ENCODE measurements around the gene CRYGN.

Gene CRYGN

GRCh38 chr7:151439855-151440798 lies at the start of gene CRYGN:
Gene CRYGN, minus strand, starts transcription at chr7:151440141. Its CDS starts 224 bp downstream, at chr7:151439917.
- TF ChIP-seq MAX (IDR thresholded peaks at IDR 0.05; ENCODE audit: low read depth, low read length) (no peak), CTCF (IDR thresholded peaks at IDR 0.05; ENCODE audit: low read depth, low read length) (no peak), POLR2A (IDR thresholded peaks at IDR 0.05; ENCODE audit: extremely low read depth, insufficient read length) (no peak), MYC (IDR thresholded peaks at IDR 0.05; ENCODE audit: low read depth, low read length) (no peak)
- no peak for DNase-seq (ENCODE audit: low read depth)
- H3K4me3 ChIP-seq (ENCODE audit: low read depth, low read length): no peak within 1 kb of the TSS

GRCh38 chr7:151489498-151489897 lies 49.6 kb upstream of the CRYGN start:
- no peak for TF ChIP-seq MYC (IDR thresholded peaks at IDR 0.05; ENCODE audit: low read depth, low read length)
- TF ChIP-seq MAX (IDR thresholded peaks at IDR 0.05; ENCODE audit: low read depth, low read length): no peak
- TF ChIP-seq POLR2A (IDR thresholded peaks at IDR 0.05; ENCODE audit: extremely low read depth, insufficient read length): no peak
- TF ChIP-seq CTCF (IDR thresholded peaks at IDR 0.05; ENCODE audit: low read depth, low read length): no peak

GRCh38 chr7:151488096-151488495 lies 48.2 kb upstream of the CRYGN start:
- no peak overlapping the region for H3K4me3 ChIP-seq (ENCODE audit: low read depth, low read length)
- TF ChIP-seq POLR2A (IDR thresholded peaks at IDR 0.05; ENCODE audit: extremely low read depth, insufficient read length) (no peak), MAX (IDR thresholded peaks at IDR 0.05; ENCODE audit: low read depth, low read length) (no peak), MYC (IDR thresholded peaks at IDR 0.05; ENCODE audit: low read depth, low read length) (no peak), CTCF (IDR thresholded peaks at IDR 0.05; ENCODE audit: low read depth, low read length) (no peak)
- DNase-seq (ENCODE audit: low read depth): no peak

More at GRCh38 chr7:151489498-151489897, 49.6 kb upstream of the CRYGN start:
- H3K4me3 ChIP-seq (ENCODE audit: low read depth, low read length): no peak overlapping the region
- DNase-seq (ENCODE audit: low read depth): no peak

- DNase-seq (ENCODE audit: low read depth): no peak
- no peak overlapping the region for H3K4me3 ChIP-seq (ENCODE audit: low read depth, low read length)
- no peak for TF ChIP-seq MYC (IDR thresholded peaks at IDR 0.05; ENCODE audit: low read depth, low read length)
- TF ChIP-seq MAX (IDR thresholded peaks at IDR 0.05; ENCODE audit: low read depth, low read length): no peak
These were observed 47.3 kb upstream of the CRYGN start for GRCh38 chr7:151487228-151487627.

- TF ChIP-seq CTCF (IDR thresholded peaks at IDR 0.05; ENCODE audit: low read depth, low read length): no peak
- no peak for TF ChIP-seq POLR2A (IDR thresholded peaks at IDR 0.05; ENCODE audit: extremely low read depth, insufficient read length)
- TF ChIP-seq MYC (IDR thresholded peaks at IDR 0.05; ENCODE audit: low read depth, low read length): no peak
- no peak for TF ChIP-seq MAX (IDR thresholded peaks at IDR 0.05; ENCODE audit: low read depth, low read length)
- no peak for DNase-seq (ENCODE audit: low read depth)
- no peak overlapping the region for H3K4me3 ChIP-seq (ENCODE audit: low read depth, low read length)
These were observed 46.1 kb upstream of the CRYGN start for GRCh38 chr7:151486074-151486473.
